A549 (cell line): ENCODE measurements around the gene SP5.

Experiments used
- CEBPB ChIP-seq, 2 experiments: fragments of >200 bp in 1 of 2; sonication (Bioruptor Twin) in 1 of 2; formaldehyde crosslinking in 1 of 2; IDR thresholded peaks; 2 replicates each; pipeline ENCODE4 v1.6.1; 2012 to 2016
- CTCF ChIP-seq: fragments of >200 bp; sonication (Bioruptor Twin); formaldehyde crosslinking; IDR thresholded peaks from 3 replicates; pipeline ENCODE4 v1.5.1; 2016
- HOXA7 ChIP-seq: fragments of 250-450 bp; sonication (Bioruptor Pico); IDR thresholded peaks from 2 replicates; pipeline ENCODE4 v1.5.0; 2020; ENCODE audit warnings: mild to moderate bottlenecking, moderate library complexity
- JUN ChIP-seq, 2 experiments: fragments of >200 bp; sonication (Bioruptor Twin); formaldehyde crosslinking; IDR thresholded peaks; 2 replicates in 1 of 2; 3 replicates in 1 of 2; pipeline ENCODE4 v1.6.1; 2016 to 2017
- KDM1A ChIP-seq: fragments of 200-600 bp; sonication (generic); IDR thresholded peaks from 2 replicates; pipeline ENCODE4 v1.6.1; 2016; ENCODE audit warnings: low read depth, mild to moderate bottlenecking
- PHF8 ChIP-seq: fragments of 200-600 bp; sonication (generic); IDR thresholded peaks from 2 replicates; pipeline ENCODE4 v1.6.1; 2016; ENCODE audit warnings: low read depth, mild to moderate bottlenecking, antibody characterized with exemption, moderate library complexity, borderline replicate concordance
- POLR2A ChIP-seq: IDR thresholded peaks from 2 replicates; pipeline ENCODE4 v1.6.1; 2012; ENCODE audit warnings: mild to moderate bottlenecking, low read length
- RAD21 ChIP-seq, 2 experiments: fragments of >200 bp in 1 of 2; sonication (Bioruptor Twin) in 1 of 2; formaldehyde crosslinking in 1 of 2; IDR thresholded peaks in 1 of 2; conservative IDR thresholded peaks in 1 of 2; 2 replicates in 1 of 2; 3 replicates in 1 of 2; pipeline ENCODE4 v1.6.1; 2012 to 2018; ENCODE audit warnings: inconsistent platforms in 1 of 2

- TF ChIP-seq CTCF = no peak
- TF ChIP-seq JUN (IDR thresholded peaks at IDR 0.05) = no peak
- no peak for TF ChIP-seq RAD21 (conservative IDR thresholded peaks at IDR 0.05 in 1 of 2, IDR thresholded peaks at IDR 0.05 in 1 of 2)
- TF ChIP-seq PHF8 = no peak
- no peak for TF ChIP-seq HOXA7
- TF ChIP-seq POLR2A = no peak
- TF ChIP-seq KDM1A = no peak
- TF ChIP-seq CEBPB (IDR thresholded peaks at IDR 0.05) = no peak
Measured at GRCh38 chr2:170762760-170763159, 47.6 kb downstream of the SP5 start.
